HepG2 (cell line): ENCODE data around the gene CDT1. TPM values are rescaled to one million over a fixed set of nuclear protein-coding genes. Genes with fewer than 3 reads are reported as not detected.

ENCODE experiments used
- FOXA3 ChIP-seq: IDR thresholded peaks from 2 replicates; pipeline ENCODE4 v1.6.1; 2016; ENCODE audit warnings: missing genetic modification reagents, missing compliant biosample characterization
- FOXO1 ChIP-seq: sonication (generic); formaldehyde crosslinking; IDR thresholded peaks from 2 replicates; pipeline ENCODE4 v1.4.0; 2020; ENCODE audit warnings: missing genetic modification reagents
- HOXA9 ChIP-seq: sonication (generic); formaldehyde crosslinking; IDR thresholded peaks from 2 replicates; pipeline ENCODE4 v1.8.1; 2022; ENCODE audit warnings: missing genetic modification reagents, mild to moderate bottlenecking, moderate library complexity, borderline replicate concordance
- KDM1A ChIP-seq: IDR thresholded peaks from 2 replicates; pipeline ENCODE4 v1.6.1; 2016; ENCODE audit warnings: missing compliant biosample characterization
- TBX3 ChIP-seq: fragments of 450-650 bp; IDR thresholded peaks from 2 replicates; pipeline ENCODE4 v1.6.1; 2017; ENCODE audit warnings: antibody characterized with exemption, mild to moderate bottlenecking, inconsistent platforms, borderline replicate concordance
- TCF12 ChIP-seq, 2 experiments: fragments of 450-650 bp in 1 of 2; sonication (generic) in 1 of 2; formaldehyde crosslinking in 1 of 2; IDR thresholded peaks; 2 replicates each; pipeline versions ENCODE4 v1.6.1 to v1.8.0; 2017 to 2022; ENCODE audit warnings: antibody characterized with exemption in 1 of 2, mild to moderate bottlenecking in 1 of 2, missing genetic modification reagents in 1 of 2, moderate library complexity in 1 of 2
- ZFP36L1 ChIP-seq: sonication (generic); formaldehyde crosslinking; IDR thresholded peaks from 2 replicates; pipeline ENCODE4 v1.8.0; 2022; ENCODE audit warnings: mild to moderate bottlenecking, missing genetic modification reagents, moderate library complexity
- ZNF614 ChIP-seq: IDR thresholded peaks from 2 replicates; pipeline ENCODE4 v1.6.1; 2018; ENCODE audit warnings: missing biosample characterization, missing genetic modification reagents, inconsistent platforms, borderline replicate concordance
- ZSCAN21 ChIP-seq: sonication (generic); formaldehyde crosslinking; IDR thresholded peaks from 2 replicates; pipeline ENCODE4 v1.8.0; 2022; ENCODE audit warnings: mild to moderate bottlenecking, missing genetic modification reagents, moderate library complexity, borderline replicate concordance
- polyA plus RNA-seq, 8 experiments: library from polyadenylated mRNA; depleted of rRNA in 3 of 8; stranded (reverse) in 7 of 8; unstranded in 1 of 8; fragments of >200 nt; fragmentation: Illumina TruSeq in 4 of 8; extraction: Trizol in 4 of 8; gene quantifications; 2 replicates each; pipeline versions ENCODE4 v1.2.1 to v1.2.3, GENCODE V29; 2011 to 2016; ENCODE audit warnings: low read depth in 4 of 8, missing spikeins in 1 of 8, mixed read lengths in 1 of 8; ENCODE audit not compliant: insufficient read depth in 1 of 8
- total RNA-seq, 5 experiments: library from RNA; depleted of rRNA; stranded (reverse); fragments of >200 nt; fragmentation: Illumina TruSeq; extraction: Trizol; gene quantifications; 2 replicates each; pipeline ENCODE4 v1.2.3, GENCODE V29; 2016; ENCODE audit warnings: low read depth in 1 of 5
- TF ChIP-seq, protein P1 (sequence below): sonication (generic); formaldehyde crosslinking; IDR thresholded peaks from 2 replicates; pipeline ENCODE4 v1.4.0; 2020; ENCODE audit warnings: missing genetic modification reagents
- TF ChIP-seq, protein P2 (sequence below): sonication (generic); formaldehyde crosslinking; IDR thresholded peaks from 2 replicates; pipeline ENCODE4 v1.4.0; 2020; ENCODE audit warnings: missing genetic modification reagents
- TF ChIP-seq, protein P3 (sequence below): IDR thresholded peaks from 2 replicates; pipeline ENCODE4 v1.6.1; 2016; ENCODE audit warnings: low read depth
- TF ChIP-seq, protein P4 (sequence below): sonication (generic); formaldehyde crosslinking; IDR thresholded peaks from 2 replicates; pipeline ENCODE4 v1.4.0; 2020; ENCODE audit warnings: mild to moderate bottlenecking, missing genetic modification reagents

The CDT1 gene
- total and polyA plus RNA-seq, 2 of the 13 experiments (the other 11 are each of a cell fraction or from before 2014, with no cell fraction given): 23.1 to 23.8 TPM

DNA sequence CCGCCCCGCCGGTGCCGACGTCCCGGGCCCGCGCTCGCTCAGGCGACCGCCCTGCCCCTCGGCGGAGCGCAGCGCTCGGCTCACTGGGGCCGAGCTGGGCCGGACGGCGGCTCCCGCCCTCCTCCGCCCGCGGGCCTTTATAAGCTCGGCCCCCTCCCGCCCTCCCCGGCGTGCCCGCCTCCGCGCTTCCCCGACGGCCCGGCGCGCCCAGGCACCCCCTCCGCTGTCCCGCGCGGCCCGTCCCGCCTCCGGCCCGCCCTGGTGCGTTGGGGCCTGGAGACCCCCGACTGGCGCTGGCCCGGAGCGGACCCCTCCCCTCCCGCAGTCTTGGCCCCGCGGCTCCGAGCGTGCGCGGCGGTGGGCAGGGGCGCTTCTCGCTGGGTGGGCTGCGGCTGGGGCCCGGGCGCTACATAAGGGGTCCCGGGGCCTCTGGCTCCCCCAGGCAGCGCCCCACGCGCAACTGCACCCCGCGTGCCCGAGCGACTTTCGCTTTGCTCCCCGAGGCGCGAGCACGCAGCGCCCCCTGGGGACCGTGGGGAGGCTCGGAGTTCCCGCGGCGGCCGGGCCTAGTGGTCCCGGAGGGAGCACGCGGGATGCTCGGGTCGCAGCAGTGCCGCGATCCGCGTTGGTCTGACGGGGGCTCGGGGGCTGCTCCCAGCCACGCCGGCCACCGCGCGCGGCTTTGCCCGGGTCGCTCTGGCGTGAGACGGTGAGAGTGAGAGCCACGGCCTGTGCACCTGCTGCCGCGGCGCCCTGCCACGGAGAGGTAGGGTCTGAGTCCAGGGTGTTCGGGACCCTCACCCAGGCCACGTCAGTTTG is 18.3 kb upstream of the CDT1 start, which contains the start of gene PIEZO1 (continued):
- TF ChIP-seq, protein P1, sequence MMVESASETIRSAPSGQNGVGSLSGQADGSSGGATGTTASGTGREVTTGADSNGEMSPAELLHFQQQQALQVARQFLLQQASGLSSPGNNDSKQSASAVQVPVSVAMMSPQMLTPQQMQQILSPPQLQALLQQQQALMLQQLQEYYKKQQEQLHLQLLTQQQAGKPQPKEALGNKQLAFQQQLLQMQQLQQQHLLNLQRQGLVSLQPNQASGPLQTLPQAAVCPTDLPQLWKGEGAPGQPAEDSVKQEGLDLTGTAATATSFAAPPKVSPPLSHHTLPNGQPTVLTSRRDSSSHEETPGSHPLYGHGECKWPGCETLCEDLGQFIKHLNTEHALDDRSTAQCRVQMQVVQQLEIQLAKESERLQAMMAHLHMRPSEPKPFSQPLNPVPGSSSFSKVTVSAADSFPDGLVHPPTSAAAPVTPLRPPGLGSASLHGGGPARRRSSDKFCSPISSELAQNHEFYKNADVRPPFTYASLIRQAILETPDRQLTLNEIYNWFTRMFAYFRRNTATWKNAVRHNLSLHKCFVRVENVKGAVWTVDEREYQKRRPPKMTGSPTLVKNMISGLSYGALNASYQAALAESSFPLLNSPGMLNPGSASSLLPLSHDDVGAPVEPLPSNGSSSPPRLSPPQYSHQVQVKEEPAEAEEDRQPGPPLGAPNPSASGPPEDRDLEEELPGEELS (CRISPR knock-in tag): no peak; the same call in 1 of the 2 replicates
- TF ChIP-seq KDM1A (peak; percentile 42; the same call in 1 of the 2 replicates), ZSCAN21 (CRISPR knock-in tag) (peak; percentile 92), FOXO1 (CRISPR knock-in tag) (peak; percentile 47; the same call in 1 of the 2 replicates), ZNF614 (CRISPR knock-in tag) (no peak), FOXA3 (peak; percentile 29; the same call in 1 of the 2 replicates), HOXA9 (CRISPR knock-in tag) (peak; percentile 85; the same call in 1 of the 2 replicates), TCF12 (IDR thresholded peaks at IDR 0.05) (no peak), TCF12 (CRISPR knock-in tag; IDR thresholded peaks at IDR 0.05) (no peak), TBX3 (no peak), ZFP36L1 (CRISPR knock-in tag) (0 out of 2 replicates have a peak, but pooled peaks have one; percentile 45)
- TF ChIP-seq, protein P2, sequence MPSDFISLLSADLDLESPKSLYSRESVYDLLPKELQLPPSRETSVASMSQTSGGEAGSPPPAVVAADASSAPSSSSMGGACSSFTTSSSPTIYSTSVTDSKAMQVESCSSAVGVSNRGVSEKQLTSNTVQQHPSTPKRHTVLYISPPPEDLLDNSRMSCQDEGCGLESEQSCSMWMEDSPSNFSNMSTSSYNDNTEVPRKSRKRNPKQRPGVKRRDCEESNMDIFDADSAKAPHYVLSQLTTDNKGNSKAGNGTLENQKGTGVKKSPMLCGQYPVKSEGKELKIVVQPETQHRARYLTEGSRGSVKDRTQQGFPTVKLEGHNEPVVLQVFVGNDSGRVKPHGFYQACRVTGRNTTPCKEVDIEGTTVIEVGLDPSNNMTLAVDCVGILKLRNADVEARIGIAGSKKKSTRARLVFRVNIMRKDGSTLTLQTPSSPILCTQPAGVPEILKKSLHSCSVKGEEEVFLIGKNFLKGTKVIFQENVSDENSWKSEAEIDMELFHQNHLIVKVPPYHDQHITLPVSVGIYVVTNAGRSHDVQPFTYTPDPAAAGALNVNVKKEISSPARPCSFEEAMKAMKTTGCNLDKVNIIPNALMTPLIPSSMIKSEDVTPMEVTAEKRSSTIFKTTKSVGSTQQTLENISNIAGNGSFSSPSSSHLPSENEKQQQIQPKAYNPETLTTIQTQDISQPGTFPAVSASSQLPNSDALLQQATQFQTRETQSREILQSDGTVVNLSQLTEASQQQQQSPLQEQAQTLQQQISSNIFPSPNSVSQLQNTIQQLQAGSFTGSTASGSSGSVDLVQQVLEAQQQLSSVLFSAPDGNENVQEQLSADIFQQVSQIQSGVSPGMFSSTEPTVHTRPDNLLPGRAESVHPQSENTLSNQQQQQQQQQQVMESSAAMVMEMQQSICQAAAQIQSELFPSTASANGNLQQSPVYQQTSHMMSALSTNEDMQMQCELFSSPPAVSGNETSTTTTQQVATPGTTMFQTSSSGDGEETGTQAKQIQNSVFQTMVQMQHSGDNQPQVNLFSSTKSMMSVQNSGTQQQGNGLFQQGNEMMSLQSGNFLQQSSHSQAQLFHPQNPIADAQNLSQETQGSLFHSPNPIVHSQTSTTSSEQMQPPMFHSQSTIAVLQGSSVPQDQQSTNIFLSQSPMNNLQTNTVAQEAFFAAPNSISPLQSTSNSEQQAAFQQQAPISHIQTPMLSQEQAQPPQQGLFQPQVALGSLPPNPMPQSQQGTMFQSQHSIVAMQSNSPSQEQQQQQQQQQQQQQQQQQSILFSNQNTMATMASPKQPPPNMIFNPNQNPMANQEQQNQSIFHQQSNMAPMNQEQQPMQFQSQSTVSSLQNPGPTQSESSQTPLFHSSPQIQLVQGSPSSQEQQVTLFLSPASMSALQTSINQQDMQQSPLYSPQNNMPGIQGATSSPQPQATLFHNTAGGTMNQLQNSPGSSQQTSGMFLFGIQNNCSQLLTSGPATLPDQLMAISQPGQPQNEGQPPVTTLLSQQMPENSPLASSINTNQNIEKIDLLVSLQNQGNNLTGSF: peak; percentile 87; the same call in 1 of the 2 replicates
- TF ChIP-seq, protein P3, sequence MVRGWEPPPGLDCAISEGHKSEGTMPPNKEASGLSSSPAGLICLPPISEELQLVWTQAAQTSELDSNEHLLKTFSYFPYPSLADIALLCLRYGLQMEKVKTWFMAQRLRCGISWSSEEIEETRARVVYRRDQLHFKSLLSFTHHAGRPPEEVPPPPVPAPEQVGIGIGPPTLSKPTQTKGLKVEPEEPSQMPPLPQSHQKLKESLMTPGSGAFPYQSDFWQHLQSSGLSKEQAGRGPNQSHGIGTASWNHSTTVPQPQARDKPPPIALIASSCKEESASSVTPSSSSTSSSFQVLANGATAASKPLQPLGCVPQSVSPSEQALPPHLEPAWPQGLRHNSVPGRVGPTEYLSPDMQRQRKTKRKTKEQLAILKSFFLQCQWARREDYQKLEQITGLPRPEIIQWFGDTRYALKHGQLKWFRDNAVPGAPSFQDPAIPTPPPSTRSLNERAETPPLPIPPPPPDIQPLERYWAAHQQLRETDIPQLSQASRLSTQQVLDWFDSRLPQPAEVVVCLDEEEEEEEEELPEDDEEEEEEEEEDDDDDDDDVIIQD (CRISPR knock-in tag): no peak
- TF ChIP-seq, protein P4, sequence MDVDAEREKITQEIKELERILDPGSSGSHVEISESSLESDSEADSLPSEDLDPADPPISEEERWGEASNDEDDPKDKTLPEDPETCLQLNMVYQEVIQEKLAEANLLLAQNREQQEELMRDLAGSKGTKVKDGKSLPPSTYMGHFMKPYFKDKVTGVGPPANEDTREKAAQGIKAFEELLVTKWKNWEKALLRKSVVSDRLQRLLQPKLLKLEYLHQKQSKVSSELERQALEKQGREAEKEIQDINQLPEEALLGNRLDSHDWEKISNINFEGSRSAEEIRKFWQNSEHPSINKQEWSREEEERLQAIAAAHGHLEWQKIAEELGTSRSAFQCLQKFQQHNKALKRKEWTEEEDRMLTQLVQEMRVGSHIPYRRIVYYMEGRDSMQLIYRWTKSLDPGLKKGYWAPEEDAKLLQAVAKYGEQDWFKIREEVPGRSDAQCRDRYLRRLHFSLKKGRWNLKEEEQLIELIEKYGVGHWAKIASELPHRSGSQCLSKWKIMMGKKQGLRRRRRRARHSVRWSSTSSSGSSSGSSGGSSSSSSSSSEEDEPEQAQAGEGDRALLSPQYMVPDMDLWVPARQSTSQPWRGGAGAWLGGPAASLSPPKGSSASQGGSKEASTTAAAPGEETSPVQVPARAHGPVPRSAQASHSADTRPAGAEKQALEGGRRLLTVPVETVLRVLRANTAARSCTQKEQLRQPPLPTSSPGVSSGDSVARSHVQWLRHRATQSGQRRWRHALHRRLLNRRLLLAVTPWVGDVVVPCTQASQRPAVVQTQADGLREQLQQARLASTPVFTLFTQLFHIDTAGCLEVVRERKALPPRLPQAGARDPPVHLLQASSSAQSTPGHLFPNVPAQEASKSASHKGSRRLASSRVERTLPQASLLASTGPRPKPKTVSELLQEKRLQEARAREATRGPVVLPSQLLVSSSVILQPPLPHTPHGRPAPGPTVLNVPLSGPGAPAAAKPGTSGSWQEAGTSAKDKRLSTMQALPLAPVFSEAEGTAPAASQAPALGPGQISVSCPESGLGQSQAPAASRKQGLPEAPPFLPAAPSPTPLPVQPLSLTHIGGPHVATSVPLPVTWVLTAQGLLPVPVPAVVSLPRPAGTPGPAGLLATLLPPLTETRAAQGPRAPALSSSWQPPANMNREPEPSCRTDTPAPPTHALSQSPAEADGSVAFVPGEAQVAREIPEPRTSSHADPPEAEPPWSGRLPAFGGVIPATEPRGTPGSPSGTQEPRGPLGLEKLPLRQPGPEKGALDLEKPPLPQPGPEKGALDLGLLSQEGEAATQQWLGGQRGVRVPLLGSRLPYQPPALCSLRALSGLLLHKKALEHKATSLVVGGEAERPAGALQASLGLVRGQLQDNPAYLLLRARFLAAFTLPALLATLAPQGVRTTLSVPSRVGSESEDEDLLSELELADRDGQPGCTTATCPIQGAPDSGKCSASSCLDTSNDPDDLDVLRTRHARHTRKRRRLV (CRISPR knock-in tag): no peak
